SK-N-SH treated with all-trans-retinoic acid at 6 μM for 48 hours (cell line): ENCODE data around the gene SMIM24.

Experiments used
- BACH2 ChIP-seq: fragments of 250-450 bp; sonication (Bioruptor Pico); IDR thresholded peaks from 2 replicates; pipeline ENCODE4 v1.9.0; 2021; ENCODE audit warnings: mild to moderate bottlenecking, borderline replicate concordance
- CSDC2 ChIP-seq: fragments of 250-450 bp; sonication (Bioruptor Pico); IDR thresholded peaks from 2 replicates; pipeline ENCODE4 v1.5.0; 2020; ENCODE audit warnings: mild to moderate bottlenecking, moderate library complexity
- RARB ChIP-seq: fragments of 250-450 bp; sonication (Bioruptor Pico); IDR thresholded peaks from 2 replicates; pipeline ENCODE4 v1.8.0; 2021; ENCODE audit warnings: mild to moderate bottlenecking, moderate library complexity
- TOX ChIP-seq: fragments of 250-450 bp; sonication (Bioruptor Pico); IDR thresholded peaks from 2 replicates; pipeline ENCODE4 v1.8.0; 2021; ENCODE audit warnings: mild to moderate bottlenecking, moderate library complexity, borderline replicate concordance
- ZC3H10 ChIP-seq: fragments of 250-450 bp; sonication (Bioruptor Pico); IDR thresholded peaks from 2 replicates; pipeline ENCODE4 v1.5.1; 2021; ENCODE audit warnings: mild to moderate bottlenecking, moderate library complexity
- TF ChIP-seq, protein P1 (sequence below): fragments of 250-450 bp; sonication (Bioruptor Pico); IDR thresholded peaks from 2 replicates; pipeline ENCODE4 v1.5.1; 2021; ENCODE audit warnings: mild to moderate bottlenecking, moderate library complexity

DNA sequence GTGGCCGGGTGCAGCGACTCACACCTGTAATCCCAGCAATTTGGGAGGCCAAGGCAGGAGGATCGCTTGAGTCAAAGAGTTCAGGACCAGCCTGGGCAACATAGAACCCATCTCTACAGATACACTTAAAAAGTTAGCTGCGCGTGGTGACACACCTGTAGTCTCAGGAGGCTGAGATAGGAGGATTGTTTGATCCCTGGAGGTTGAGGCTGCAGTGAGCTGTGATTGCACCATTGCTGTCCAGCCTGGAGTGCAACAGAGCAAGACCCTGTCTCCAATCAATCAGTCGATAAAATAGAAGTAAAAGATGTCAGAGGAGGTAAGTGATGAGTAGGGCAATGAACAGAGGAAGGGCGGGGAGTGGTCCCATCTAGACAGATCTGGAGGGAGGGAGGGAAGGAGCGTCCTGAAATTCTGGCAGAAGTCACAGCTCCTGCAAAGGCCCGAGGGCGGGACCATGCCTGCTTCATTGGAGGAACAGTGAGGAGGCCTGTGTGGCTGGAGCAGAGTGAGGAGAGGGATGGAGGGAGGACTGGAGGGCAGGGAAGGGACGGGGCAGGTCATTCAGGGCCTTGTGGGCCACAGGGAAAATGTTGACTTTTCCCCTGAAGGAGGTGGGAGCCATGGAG is 9.7 kb downstream of the SMIM24 start:
- TF ChIP-seq RARB (CRISPR knock-in tag) (no peak), CSDC2 (CRISPR knock-in tag) (no peak), TOX (CRISPR knock-in tag) (no peak), BACH2 (CRISPR knock-in tag) (no peak), ZC3H10 (no peak)
- TF ChIP-seq, protein P1, sequence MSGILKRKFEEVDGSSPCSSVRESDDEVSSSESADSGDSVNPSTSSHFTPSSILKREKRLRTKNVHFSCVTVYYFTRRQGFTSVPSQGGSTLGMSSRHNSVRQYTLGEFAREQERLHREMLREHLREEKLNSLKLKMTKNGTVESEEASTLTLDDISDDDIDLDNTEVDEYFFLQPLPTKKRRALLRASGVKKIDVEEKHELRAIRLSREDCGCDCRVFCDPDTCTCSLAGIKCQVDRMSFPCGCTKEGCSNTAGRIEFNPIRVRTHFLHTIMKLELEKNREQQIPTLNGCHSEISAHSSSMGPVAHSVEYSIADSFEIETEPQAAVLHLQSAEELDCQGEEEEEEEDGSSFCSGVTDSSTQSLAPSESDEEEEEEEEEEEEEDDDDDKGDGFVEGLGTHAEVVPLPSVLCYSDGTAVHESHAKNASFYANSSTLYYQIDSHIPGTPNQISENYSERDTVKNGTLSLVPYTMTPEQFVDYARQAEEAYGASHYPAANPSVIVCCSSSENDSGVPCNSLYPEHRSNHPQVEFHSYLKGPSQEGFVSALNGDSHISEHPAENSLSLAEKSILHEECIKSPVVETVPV (CRISPR knock-in tag), result no peak
